ENCODE results near the gene GATAD2B. TPM values are rescaled to one million over a fixed set of nuclear protein-coding genes. Genes with fewer than 3 reads are reported as not detected.
A peak's percentile ranks its signal among the peaks of the same experiment; 100 is the strongest.
"Not testable (repeated sequence)": the region's sequence is repeated elsewhere in the genome, so short reads cannot be mapped to it uniquely, and the experiment has no call there.

GATAD2B gene
- polyA plus RNA-seq, 1 donor: 34.8 TPM

- DNase-seq: peak; percentile 67
These were observed 125.7 kb downstream of the GATAD2B start for GRCh38 chr1:153796786-153797659.

- no peak for DNase-seq
These were observed 126.6 kb downstream of the GATAD2B start for GRCh38 chr1:153795934-153796785.

- DNase-seq: no peak
These were observed 127.4 kb downstream of the GATAD2B start for GRCh38 chr1:153795330-153795837.

- DNase-seq: peak; percentile 20
These were observed 128.0 kb downstream of the GATAD2B start for GRCh38 chr1:153794624-153795329.

GRCh38 chr1:153793973-153794615 is 128.7 kb downstream of the GATAD2B start:
- no peak for DNase-seq

GRCh38 chr1:153793261-153793972 is 129.4 kb downstream of the GATAD2B start:
- no peak for DNase-seq

- DNase-seq: no peak
These were observed 130.1 kb downstream of the GATAD2B start for GRCh38 chr1:153792631-153793041.

- no peak for DNase-seq
These were observed 131.0 kb downstream of the GATAD2B start for GRCh38 chr1:153791648-153792253.

- DNase-seq: no peak
These were observed 131.7 kb downstream of the GATAD2B start for GRCh38 chr1:153790966-153791647.

GRCh38 chr1:153790313-153790965 is 132.3 kb downstream of the GATAD2B start:
- DNase-seq: peak; percentile 86

GRCh38 chr1:153789478-153790034 is 133.2 kb downstream of the GATAD2B start:
- no peak for DNase-seq

GRCh38 chr1:153786038-153786790 is 136.6 kb downstream of the GATAD2B start:
- DNase-seq: no peak

GRCh38 chr1:153783233-153784190 is 139.3 kb downstream of the GATAD2B start:
- DNase-seq: peak; percentile 87

- not testable (repeated sequence) for DNase-seq
These were observed 140.1 kb downstream of the GATAD2B start for GRCh38 chr1:153782648-153783047.

GRCh38 chr1:153780551-153780950 is 142.2 kb downstream of the GATAD2B start:
- DNase-seq: no peak

GRCh38 chr1:153779781-153780541 is 142.8 kb downstream of the GATAD2B start:
- no peak for DNase-seq

Measured in left kidney (tissue), 2 donors.